Activated T-cell treated with anti-CD3 and anti-CD28 coated beads, Interleukin-2, amount 50 U/mL, for 72 hours (primary cell): ENCODE measurements around the gene IRF6. TPM values are rescaled to one million over a fixed set of nuclear protein-coding genes. Genes with fewer than 3 reads are reported as not detected.
A peak's percentile ranks its signal among the peaks of the same experiment; 100 is the strongest.

Experiments
- ATAC-seq, 2 donors: fragments of 150-1000 bp; cut with Tn5 transposase; replicated peaks in 1 of 2; 2 replicates each; pipeline ENCODE4 v1.10.0; 2021; ENCODE audit warnings: moderate library complexity in 2 of 2, mild to moderate bottlenecking in 1 of 2
- DNase-seq, 2 donors: peaks; one replicate each; pipeline ENCODE4 v3.0.0; 2021 to 2022; ENCODE audit warnings: mixed read lengths in 1 of 2
- H3K27ac Mint-ChIP-seq: one replicate; pipeline ENCODE4 v1.8.0; 2022; ENCODE audit warnings: mild to moderate bottlenecking, moderate library complexity, mixed read lengths
- H3K27me3 Mint-ChIP-seq: one replicate; pipeline ENCODE4 v1.8.0; 2022; ENCODE audit warnings: low read depth, mixed read lengths
- H3K36me3 Mint-ChIP-seq, 2 donors: one replicate each; pipeline ENCODE4 v1.8.0; 2022; ENCODE audit warnings: mixed read lengths in 2 of 2, mild to moderate bottlenecking in 1 of 2; ENCODE audit not compliant: insufficient read depth in 2 of 2
- H3K4me1 Mint-ChIP-seq: one replicate; pipeline ENCODE4 v1.8.0; 2022; ENCODE audit warnings: low read depth, mixed read lengths
- H3K4me3 Mint-ChIP-seq, 2 donors: one replicate each; pipeline ENCODE4 v1.8.0; 2022; ENCODE audit warnings: mild to moderate bottlenecking in 2 of 2, mixed read lengths in 2 of 2, moderate library complexity in 2 of 2
- H3K9me3 Mint-ChIP-seq, 2 donors: one replicate each; pipeline ENCODE4 v1.8.0; 2022; ENCODE audit warnings: mixed read lengths in 2 of 2
- total RNA-seq, 2 donors: library from RNA; stranded (reverse); gene quantifications; one replicate each; pipeline ENCODE4 v1.2.3, GENCODE V29; 2022

Gene IRF6
- total RNA-seq, 2 donors from 2014 or later: 0.49 to 2.3 TPM

- Mint-ChIP-seq H3K4me3 (no peak overlapping the region), H3K27me3 (no peaks in the 10 kb centered on the region), H3K27ac (no peak overlapping the region), H3K4me1 (peaks cover 22% of the 10 kb centered on the region), H3K36me3 (peaks cover 21 to 52% of the 10 kb centered on the region in 2 donors), H3K9me3 (no peaks in the 10 kb centered on the region)
- ATAC-seq: no peak
- no peak for DNase-seq
Observed at GRCh38 chr1:209775678-209776077, 30.3 kb downstream of the IRF6 start.

DNA sequence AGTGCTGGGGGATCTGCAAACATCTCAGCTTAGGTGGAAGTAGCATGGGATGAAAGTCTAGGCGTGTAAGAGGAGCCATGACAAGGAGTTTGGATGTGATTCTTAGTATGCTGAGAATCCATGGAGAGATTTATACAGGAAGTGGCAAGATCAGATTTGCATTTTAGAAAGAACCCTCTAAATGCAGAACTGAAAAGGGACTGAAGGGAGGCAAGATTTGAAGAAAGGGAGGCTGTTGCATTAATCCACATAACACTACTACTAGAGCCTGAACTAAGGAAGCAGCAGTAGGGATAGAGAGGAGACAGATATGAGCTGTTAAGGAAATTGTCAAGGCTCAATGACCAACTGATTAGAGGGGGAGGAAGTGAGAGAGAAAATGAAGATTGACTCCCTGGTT, 31.4 kb downstream of the IRF6 start:
- Mint-ChIP-seq H3K27ac (peak overlapping the region; percentile 41), H3K9me3 (no peaks in the 10 kb centered on the region), H3K27me3 (no peaks in the 10 kb centered on the region), H3K36me3 (peaks cover 19 to 52% of the 10 kb centered on the region in 2 donors), H3K4me1 (peaks cover 22% of the 10 kb centered on the region), H3K4me3 (no peak overlapping the region)
- ATAC-seq (no peak), DNase-seq (no peak)

- ATAC-seq: no peak
- Mint-ChIP-seq H3K36me3 (peaks cover 25 to 47% of the 10 kb centered on the region in 2 donors), H3K27ac (peak overlapping the region; percentile 69), H3K4me1 (peaks cover 32% of the 10 kb centered on the region), H3K9me3 (no peaks in the 10 kb centered on the region), H3K27me3 (no peaks in the 10 kb centered on the region), H3K4me3 (no peak overlapping the region)
- DNase-seq: no peak
Observed at GRCh38 chr1:209772126-209772525, 33.8 kb downstream of the IRF6 start.

GRCh38 chr1:209770636-209771415, 35.1 kb downstream of the IRF6 start:
- Mint-ChIP-seq H3K4me1 (peaks cover 43% of the 10 kb centered on the region), H3K27ac (no peak overlapping the region), H3K36me3 (peaks cover 32 to 50% of the 10 kb centered on the region in 2 donors), H3K4me3 (no peak overlapping the region), H3K27me3 (no peaks in the 10 kb centered on the region), H3K9me3 (no peaks in the 10 kb centered on the region)
- ATAC-seq: no peak
- no peak for DNase-seq

GRCh38 chr1:209769971-209770370, 36.0 kb downstream of the IRF6 start:
- Mint-ChIP-seq H3K4me3 (no peak overlapping the region), H3K27me3 (no peaks in the 10 kb centered on the region), H3K4me1 (peaks cover 46% of the 10 kb centered on the region), H3K36me3 (peaks cover 29 to 45% of the 10 kb centered on the region in 2 donors), H3K9me3 (no peaks in the 10 kb centered on the region), H3K27ac (no peak overlapping the region)
- no peak for ATAC-seq
- DNase-seq: no peak

DNA sequence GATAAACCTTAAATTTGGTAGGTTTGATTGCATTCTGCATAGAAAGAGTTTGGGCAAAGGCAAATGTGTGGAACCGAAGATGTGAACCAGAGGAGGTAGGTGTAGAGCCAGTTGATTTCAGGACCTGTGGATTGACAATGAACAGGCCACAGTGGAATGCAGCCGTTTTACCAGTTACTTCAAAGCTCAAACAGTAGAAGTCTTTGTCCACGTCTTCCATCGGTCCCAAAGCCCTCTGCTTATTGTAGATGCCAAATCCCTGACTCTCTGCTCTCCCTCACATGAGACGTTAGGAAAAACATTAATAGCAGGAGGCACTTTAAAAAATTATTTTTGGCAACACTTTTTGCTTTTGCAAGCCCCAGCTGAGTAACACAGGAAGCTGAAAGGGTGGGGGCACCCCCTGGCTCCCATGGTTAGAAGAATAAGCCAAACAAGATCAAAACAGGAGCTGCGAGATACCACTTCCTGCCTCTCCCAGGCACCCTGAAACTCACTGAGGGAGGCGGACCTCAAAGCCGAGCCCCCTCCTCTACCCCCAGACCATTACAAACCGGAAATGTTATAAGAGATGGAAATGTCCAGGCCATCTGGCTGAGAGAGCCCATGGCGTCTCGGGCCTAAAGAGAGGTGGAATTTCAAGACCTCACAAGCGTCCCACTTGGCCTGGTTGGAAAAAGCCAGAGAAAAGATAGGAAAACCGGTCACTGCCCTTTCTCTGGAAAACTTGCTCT, 36.6 kb downstream of the IRF6 start:
- H3K4me3 Mint-ChIP-seq: no peak overlapping the region
- ATAC-seq (peak; percentile 64 to 70), DNase-seq (peak; percentile 80 to 85)
- H3K27me3 Mint-ChIP-seq: no peaks in the 10 kb centered on the region
- peaks cover 27 to 41% of the 10 kb centered on the region in 2 donors for H3K36me3 Mint-ChIP-seq
- H3K9me3 Mint-ChIP-seq: no peaks in the 10 kb centered on the region
- peaks cover 43% of the 10 kb centered on the region for H3K4me1 Mint-ChIP-seq
- no peak overlapping the region for H3K27ac Mint-ChIP-seq

- no peak overlapping the region for H3K4me3 Mint-ChIP-seq
- ATAC-seq (peak; percentile 88 to 90), DNase-seq (peak; percentile 87 to 94)
- peaks cover 48% of the 10 kb centered on the region for H3K4me1 Mint-ChIP-seq
- no peaks in the 10 kb centered on the region for H3K9me3 Mint-ChIP-seq
- H3K36me3 Mint-ChIP-seq: peaks cover 27 to 42% of the 10 kb centered on the region in 2 donors
- no peak overlapping the region for H3K27ac Mint-ChIP-seq
- H3K27me3 Mint-ChIP-seq: no peaks in the 10 kb centered on the region
Observed at GRCh38 chr1:209768354-209768774, 37.6 kb downstream of the IRF6 start.

DNA sequence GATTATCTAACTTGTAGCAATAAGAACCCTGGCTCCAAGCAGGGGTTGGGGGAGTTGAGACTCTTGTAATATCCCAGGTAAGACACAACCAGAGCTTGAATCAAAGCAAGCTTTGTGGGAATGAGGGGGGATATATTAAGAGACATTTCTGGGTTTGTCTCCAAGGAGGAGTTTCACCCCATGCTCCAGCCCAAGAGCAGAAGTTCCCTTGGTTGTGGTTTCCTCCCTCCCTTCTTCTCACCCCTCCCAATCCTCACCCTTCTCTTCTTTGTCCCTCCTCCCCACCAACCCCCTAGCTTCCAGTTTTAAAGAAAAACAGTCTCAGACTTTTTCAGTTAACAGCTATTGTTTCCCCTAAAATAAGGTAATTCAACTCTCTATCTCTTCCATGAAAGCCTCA, 38.2 kb downstream of the IRF6 start:
- no peak for ATAC-seq
- Mint-ChIP-seq H3K27me3 (no peaks in the 10 kb centered on the region), H3K9me3 (no peaks in the 10 kb centered on the region), H3K27ac (no peak overlapping the region), H3K4me1 (peaks cover 54% of the 10 kb centered on the region), H3K4me3 (no peak overlapping the region), H3K36me3 (peaks cover 24 to 42% of the 10 kb centered on the region in 2 donors)
- no peak for DNase-seq

DNA sequence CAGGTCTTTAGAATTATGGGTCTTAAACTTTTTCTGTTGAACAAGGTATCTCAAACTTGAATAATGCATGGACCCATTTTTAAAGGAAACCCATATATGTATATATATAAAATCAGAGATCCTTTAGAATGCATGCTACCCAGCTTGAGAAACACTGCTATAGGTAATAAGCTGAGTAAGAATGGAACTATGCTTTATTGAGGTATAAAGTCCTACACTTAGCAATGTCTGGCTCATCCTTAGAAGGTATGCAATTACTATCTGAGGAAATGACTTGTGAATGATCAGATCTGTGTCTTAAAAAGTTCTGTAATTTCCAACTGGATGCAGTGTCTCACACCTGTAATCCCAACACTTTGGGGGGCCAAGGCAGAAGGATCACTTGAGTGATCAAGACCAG, 38.8 kb downstream of the IRF6 start:
- peak; percentile 21 to 36 for ATAC-seq
- H3K9me3 Mint-ChIP-seq: no peaks in the 10 kb centered on the region
- H3K4me3 Mint-ChIP-seq: peak overlapping the region; percentile 62 to 71

DNA sequence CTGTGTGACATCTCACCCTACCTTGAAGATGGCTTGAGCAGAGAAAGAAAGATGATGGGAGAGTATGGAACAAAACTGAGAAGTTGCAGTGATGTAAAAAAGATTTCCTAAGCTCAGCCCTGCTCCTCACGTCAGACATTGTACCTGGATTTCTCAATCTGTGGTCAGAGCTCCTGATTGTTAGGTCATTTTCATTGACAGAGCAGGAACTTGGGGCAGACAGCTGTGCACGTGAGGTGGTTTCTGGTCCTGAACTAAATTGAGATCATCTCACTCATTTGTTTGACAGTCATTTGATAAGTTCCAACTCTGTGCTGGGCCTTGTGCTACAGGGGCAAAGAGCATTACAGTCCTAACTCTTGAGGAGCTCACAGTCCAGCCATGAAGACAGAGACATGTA, 39.9 kb downstream of the IRF6 start:
- ATAC-seq: no peak
- DNase-seq: no peak
- Mint-ChIP-seq H3K4me3 (peak overlapping the region; percentile 62 to 71), H3K27me3 (no peaks in the 10 kb centered on the region), H3K9me3 (no peaks in the 10 kb centered on the region), H3K4me1 (peaks cover 71% of the 10 kb centered on the region), H3K27ac (peak overlapping the region; percentile 71), H3K36me3 (peaks cover 28 to 57% of the 10 kb centered on the region in 2 donors)

More for the DNA sequence above, 38.8 kb downstream of the IRF6 start:
- H3K27me3 Mint-ChIP-seq: no peaks in the 10 kb centered on the region
- H3K27ac Mint-ChIP-seq: peak overlapping the region; percentile 44
- H3K36me3 Mint-ChIP-seq: peaks cover 24 to 47% of the 10 kb centered on the region in 2 donors
- no peak for DNase-seq
- H3K4me1 Mint-ChIP-seq: peaks cover 60% of the 10 kb centered on the region

- H3K9me3 Mint-ChIP-seq: no peaks in the 10 kb centered on the region
- peaks cover 82% of the 10 kb centered on the region for H3K4me1 Mint-ChIP-seq
- peaks cover 28 to 80% of the 10 kb centered on the region in 2 donors for H3K36me3 Mint-ChIP-seq
- peak overlapping the region; percentile 57 to 59 for H3K4me3 Mint-ChIP-seq
- no peaks in the 10 kb centered on the region for H3K27me3 Mint-ChIP-seq
- ATAC-seq (no peak), DNase-seq (no peak)
- peak overlapping the region; percentile 86 for H3K27ac Mint-ChIP-seq
Observed at GRCh38 chr1:209761011-209761635, 44.8 kb downstream of the IRF6 start.

GRCh38 chr1:209759829-209760359, 46.0 kb downstream of the IRF6 start:
- peak overlapping the region; percentile 41 for H3K27ac Mint-ChIP-seq
- ATAC-seq (no peak), DNase-seq (no peak)
- peaks cover 80% of the 10 kb centered on the region for H3K4me1 Mint-ChIP-seq
- no peaks in the 10 kb centered on the region for H3K27me3 Mint-ChIP-seq
- H3K9me3 Mint-ChIP-seq: no peaks in the 10 kb centered on the region
- peak overlapping the region; percentile 33 to 90 for H3K4me3 Mint-ChIP-seq
- H3K36me3 Mint-ChIP-seq: peaks cover 26 to 78% of the 10 kb centered on the region in 2 donors

DNA sequence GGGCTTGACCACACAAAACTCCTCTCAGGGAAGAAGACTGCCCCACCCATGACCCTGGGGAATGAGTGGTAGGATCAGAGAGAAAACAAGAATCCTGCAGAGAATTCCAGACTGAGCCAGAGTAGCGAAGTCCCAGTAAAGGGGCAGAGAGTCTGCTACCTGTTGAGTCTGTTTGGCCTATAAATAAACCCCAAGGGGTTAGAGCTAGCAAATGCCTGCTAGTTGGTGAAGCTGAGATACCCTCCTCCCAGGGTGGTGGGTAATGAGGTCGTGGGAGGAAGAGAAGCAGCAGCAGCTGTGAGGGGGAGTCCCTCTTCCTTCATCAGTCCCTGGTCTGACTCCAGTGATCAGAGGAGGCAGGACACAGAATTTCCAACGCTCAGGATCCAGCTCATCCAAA, 47.5 kb downstream of the IRF6 start:
- H3K9me3 Mint-ChIP-seq: no peaks in the 10 kb centered on the region
- H3K36me3 Mint-ChIP-seq: peaks cover 23 to 67% of the 10 kb centered on the region in 2 donors
- no peak for ATAC-seq
- peaks cover 83% of the 10 kb centered on the region for H3K4me1 Mint-ChIP-seq
- no peaks in the 10 kb centered on the region for H3K27me3 Mint-ChIP-seq
- H3K27ac Mint-ChIP-seq: peak overlapping the region; percentile 83
- H3K4me3 Mint-ChIP-seq: peak overlapping the region; percentile 90 to 95
- no peak for DNase-seq
